Fibroblast of peridontal ligament (primary cell): ENCODE results near the gene AKT3.
"Not testable (repeated sequence)": the region's sequence is repeated elsewhere in the genome, so short reads cannot be mapped to it uniquely, and the experiment has no call there.

Experiments
- DNase-seq: peaks from one replicate; pipeline ENCODE4 v3.0.0-alpha.2; 2010; ENCODE audit errors: extremely low read depth

The AKT3 gene

GRCh38 chr1:243601720-243602119, 248.3 kb downstream of the AKT3 start:
- DNase-seq = no peak

DNA sequence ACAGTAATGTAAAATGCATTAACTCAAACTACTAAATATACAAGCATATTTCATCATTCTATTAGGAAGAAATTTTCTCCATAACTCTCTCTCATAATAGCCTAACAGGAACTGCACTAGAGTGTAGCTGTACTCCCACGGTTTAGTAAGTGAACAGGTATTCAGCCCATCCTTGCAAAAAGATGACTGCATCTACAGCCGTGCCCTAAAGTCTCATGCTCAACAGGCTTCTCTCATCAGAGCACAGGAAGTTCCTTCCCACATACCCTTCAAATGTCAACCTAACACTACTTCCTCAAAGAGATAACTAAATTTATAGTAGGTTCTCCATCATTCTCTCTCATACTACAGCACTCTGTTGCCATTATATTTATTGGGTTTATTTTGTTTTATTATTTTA, 251.6 kb downstream of the AKT3 start:
- peak; percentile 31 for DNase-seq

DNA sequence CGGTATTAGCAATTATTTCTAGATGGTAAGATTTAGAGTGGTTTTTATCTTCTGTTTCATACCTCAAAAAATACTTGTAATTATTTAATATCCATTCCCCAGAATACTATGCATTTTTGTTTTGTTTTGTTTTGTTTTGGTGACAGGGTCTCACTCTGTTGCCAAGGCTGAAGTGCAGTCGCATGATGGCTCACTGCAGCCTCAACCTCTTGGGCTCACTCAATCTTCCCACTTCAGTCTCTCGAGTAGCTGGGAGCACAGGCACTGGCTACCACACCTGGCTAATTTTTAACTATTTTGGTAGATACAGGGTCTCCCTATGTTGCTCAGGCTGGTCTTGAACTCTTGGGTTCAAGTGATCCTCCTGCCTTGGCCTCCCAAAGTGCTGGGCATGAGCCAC, 252.7 kb downstream of the AKT3 start:
- no peak for DNase-seq

DNA sequence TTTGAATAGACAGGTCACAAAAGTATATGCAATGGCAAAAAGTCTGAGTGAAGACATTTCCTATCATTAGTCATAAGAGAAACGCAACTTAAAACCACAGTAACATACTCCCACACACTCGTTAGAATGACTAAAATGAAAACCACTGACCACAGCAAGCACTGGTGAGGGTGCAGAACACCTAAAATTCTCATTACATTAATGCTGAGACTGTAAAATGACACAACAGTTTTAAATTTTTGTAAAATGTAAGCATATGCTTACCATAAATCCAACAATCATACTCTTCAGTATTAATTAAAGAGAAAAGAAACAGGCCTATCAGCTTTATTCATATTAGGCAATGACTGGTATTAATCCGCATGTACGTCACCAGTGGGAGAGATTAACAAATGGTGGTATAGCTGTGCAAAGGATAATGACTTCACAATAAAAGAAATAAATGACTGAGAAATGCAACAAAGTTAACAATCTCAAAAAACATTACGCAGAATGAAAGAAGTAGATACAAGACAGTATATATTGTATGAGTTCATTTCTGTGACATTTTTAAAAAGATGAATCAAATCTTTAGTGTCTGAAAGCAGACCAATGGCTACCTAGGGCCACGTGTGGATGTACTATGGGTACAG, 253.5 kb downstream of the AKT3 start:
- peak; percentile 91 for DNase-seq

DNA sequence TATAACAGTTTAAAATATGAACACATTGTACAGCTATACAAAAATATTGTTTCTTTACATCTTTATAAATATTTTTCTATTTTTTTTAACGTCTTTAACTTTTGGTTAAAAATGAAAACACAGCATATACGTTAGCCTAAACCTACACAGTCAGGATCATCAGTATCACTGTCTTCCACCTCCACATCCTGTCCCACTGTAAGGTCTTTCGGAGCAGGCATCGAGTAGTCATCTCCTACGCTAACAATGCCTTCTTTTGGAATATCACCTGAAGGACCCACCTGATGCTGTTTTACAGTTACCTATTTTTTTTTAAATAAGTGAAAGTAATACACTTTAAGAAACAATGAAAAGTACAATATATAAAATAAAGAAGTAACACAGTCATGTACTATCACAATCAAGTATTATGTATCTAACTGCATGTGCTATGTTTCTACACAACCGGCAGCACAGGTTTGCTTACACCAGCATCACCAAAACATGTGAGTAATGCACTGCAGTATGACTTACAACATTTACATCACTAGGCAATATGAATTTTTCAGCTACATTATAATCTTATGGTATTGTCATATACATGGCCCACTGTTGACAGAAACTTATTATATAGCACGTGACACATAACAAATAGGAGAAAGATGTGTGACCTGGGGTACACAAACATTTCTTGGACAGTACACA, 254.4 kb downstream of the AKT3 start:
- DNase-seq = peak; percentile 65

- DNase-seq = no peak
Measured at GRCh38 chr1:243594455-243594854, 255.6 kb downstream of the AKT3 start.

- not testable (repeated sequence) for DNase-seq
Measured at GRCh38 chr1:243589286-243589685, 260.8 kb downstream of the AKT3 start.

- no peak for DNase-seq
Measured at GRCh38 chr1:243587823-243588560, 262.1 kb downstream of the AKT3 start.

- no peak for DNase-seq
Measured at GRCh38 chr1:243587285-243587684, 262.8 kb downstream of the AKT3 start.

- DNase-seq = no peak
Measured at GRCh38 chr1:243585982-243586381, 264.1 kb downstream of the AKT3 start.

GRCh38 chr1:243582326-243582725, 267.7 kb downstream of the AKT3 start:
- peak; percentile 83 for DNase-seq

DNA sequence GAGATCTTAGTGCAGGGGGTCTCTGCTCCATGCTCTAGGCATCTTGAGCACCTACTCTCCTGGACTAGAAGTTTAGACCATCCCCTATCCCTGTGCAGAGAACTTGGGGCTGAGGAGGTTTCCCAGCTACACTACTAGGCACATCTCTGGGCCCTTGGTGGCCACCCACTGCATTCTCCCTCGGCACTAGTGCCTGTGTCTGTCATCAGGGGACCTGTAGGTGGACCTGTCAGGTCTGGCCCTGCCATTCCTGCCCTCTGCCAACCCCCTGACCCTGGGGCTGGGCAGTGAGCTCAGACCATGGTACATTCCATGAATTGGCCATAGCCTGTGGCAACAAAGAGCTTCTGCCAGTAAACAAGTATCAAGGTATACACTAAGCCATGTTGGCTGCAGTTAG, 269.1 kb downstream of the AKT3 start:
- DNase-seq = no peak

DNA sequence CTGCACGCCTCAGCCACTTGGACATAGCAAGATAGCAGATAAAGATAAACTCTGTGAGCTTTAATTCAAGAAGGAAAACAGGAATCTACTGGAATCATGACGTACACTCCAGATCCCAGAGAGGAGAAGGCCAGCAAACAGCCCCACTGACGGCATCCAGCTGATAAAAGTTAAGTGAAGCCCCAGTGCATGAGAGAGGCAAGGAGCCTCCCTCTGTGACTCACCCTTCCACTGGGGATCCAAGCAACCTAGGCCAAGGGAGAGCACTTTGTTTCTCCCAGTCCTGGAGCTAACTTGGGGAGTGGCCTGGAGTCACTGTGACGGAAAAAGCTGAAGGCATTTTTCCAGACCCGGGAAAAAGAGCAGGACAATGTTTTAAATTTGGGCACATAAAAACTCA, 270.0 kb downstream of the AKT3 start:
- DNase-seq = peak; percentile 28

DNA sequence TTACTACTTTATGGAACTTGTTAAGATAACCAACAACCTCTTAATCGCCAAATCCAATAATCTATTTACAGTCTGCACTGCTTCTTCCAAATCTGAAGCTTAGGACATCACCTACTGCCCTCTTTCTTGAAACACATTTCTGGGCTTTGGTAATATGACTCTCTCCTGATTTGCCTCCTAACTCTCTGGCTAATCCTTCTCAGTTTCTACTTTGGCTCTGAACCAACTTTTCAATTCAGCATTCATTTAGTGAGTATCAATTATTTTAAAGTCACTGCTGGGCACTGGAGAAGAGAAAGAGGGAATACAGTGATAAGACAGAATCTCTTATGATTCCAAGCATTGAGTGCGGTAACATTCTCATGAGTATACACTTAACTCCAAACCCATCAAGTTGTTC, 275.0 kb downstream of the AKT3 start:
- peak; percentile 45 for DNase-seq

GRCh38 chr1:243572940-243573339, 277.1 kb downstream of the AKT3 start:
- no peak for DNase-seq

GRCh38 chr1:243568793-243569192, 281.2 kb downstream of the AKT3 start:
- DNase-seq = peak; percentile 76

DNA sequence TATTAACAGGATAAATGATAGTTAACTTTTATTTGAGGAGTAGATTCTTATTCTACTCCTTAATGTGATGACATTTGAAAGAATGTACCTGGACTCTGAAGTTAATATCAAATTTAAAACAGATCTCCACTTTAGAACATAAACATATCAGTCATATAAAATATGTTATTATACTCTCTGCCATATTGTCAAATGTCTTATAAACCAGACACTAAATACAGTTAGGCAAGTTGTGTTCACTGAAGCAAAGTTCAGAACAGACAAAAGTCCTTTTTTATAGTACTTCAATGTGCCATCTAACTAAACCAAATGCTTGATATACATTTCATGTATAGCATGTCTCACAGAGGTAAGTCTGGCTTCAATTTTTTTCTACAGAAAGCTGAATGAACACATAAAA, 285.2 kb downstream of the AKT3 start:
- DNase-seq = no peak

- no peak for DNase-seq
Measured at GRCh38 chr1:243563732-243564131, 286.3 kb downstream of the AKT3 start.

GRCh38 chr1:243562473-243562872, 287.6 kb downstream of the AKT3 start:
- DNase-seq = no peak

GRCh38 chr1:243561588-243562319, 288.3 kb downstream of the AKT3 start:
- DNase-seq = no peak

DNA sequence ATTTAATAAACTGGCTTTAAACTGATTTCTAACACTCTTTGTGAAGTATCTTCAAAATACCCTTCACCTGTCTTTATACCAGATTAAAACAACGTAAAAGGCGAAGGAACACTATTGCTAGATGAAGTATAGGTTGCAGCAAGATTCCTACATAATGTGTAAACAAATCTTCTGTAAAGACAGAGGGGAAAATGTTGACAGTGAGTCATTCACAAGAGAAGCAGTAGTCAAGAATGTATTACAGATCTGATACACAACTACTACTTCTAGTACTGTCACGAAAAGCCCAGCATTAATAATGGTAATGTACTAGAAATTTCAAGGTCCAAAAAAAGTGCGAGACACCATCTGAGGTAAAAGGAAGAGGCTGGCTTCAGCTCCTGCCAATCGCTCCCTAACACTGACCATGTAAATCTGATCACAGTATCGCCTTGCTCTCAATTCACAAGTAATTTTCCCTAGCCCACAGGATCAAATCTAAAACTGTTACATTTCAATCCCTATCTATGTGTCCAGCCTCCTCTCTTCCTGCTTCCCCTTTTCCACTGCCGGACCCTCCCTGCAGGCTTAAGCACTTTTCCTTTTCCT, 290.4 kb downstream of the AKT3 start:
- DNase-seq = no peak

- DNase-seq = no peak
Measured at GRCh38 chr1:243558576-243558975, 291.5 kb downstream of the AKT3 start.
